Measurements from ENCODE around the gene BEAN1.

GRCh38 chr16:66528294-66528693 lies 101.2 kb downstream of the BEAN1 start:
- TF ChIP-seq CTCF (IDR thresholded peaks at IDR 0.05; ENCODE audit: low read depth, low read length) (no peak), POLR2A (IDR thresholded peaks at IDR 0.05; ENCODE audit: extremely low read depth, insufficient read length) (no peak), MAX (IDR thresholded peaks at IDR 0.05; ENCODE audit: low read depth, low read length) (no peak), MYC (IDR thresholded peaks at IDR 0.05; ENCODE audit: low read depth, low read length) (no peak)

All from NB4 (cell line).